HCT116 (cell line): ENCODE data around the gene SUPT6H. TPM values are rescaled to one million over a fixed set of nuclear protein-coding genes. Genes with fewer than 3 reads are reported as not detected.

ENCODE experiments used
- ATAC-seq: fragments of 200-7000 bp; cut with Tn5 transposase; 2 replicates; pipeline ENCODE4 v1.9.1; 2020; ENCODE audit warnings: mild to moderate bottlenecking, moderate library complexity
- BruUV-seq: library from RNA; stranded (reverse); fragments of 400-500 nt; replicated peaks from 2 replicates; lab custom pipeline; 2021; lab: Mats Ljungman, UMichigan
- CTCF ChIA-PET: fragments of 300-600 bp; sonication (Branson Sonifier 250); formaldehyde crosslinking; loops from one replicate; lab custom pipeline; 2021; ENCODE audit warnings: antibody characterized with exemption; lab: Charles Lee
- POLR2A ChIA-PET: fragments of 300-600, 350-600 bp; sonication (Branson Sonifier 250); formaldehyde crosslinking; loops from one replicate; lab custom pipeline; 2021; ENCODE audit warnings: antibody characterized with exemption; lab: Charles Lee
- RAD21 ChIA-PET, 2 experiments: fragments of 300-600 bp; sonication (Branson Sonifier 250); formaldehyde crosslinking; loops; one replicate each; lab custom pipeline; 2023; ENCODE audit warnings: low total read pairs in 2 of 2; ENCODE audit not compliant: uncharacterized antibody in 2 of 2, unreplicated experiment in 2 of 2, low non-redundant PET in 1 of 2; lab: Charles Lee
- DNase-seq: peaks from one replicate; pipeline ENCODE4 v3.0.0-alpha.2; 2010; ENCODE audit warnings: low read depth, low spot score
- H2AFZ ChIP-seq: fragments of 200-600 bp; shearing (Covaris generic), sonication (generic); 2 replicates; pipeline ENCODE4 v1.6.1; 2017; ENCODE audit warnings: low read depth, mixed run types, mixed read lengths, antibody characterized with exemption, low read length; ENCODE audit not compliant: poor library complexity, severe bottlenecking
- H3K27ac ChIP-seq: 2 replicates; pipeline ENCODE4 v1.5.1; 2012; ENCODE audit warnings: low read depth, low read length
- H3K27me3 ChIP-seq: fragments of 200-600 bp; sonication (generic); 2 replicates; pipeline ENCODE4 v1.6.1; 2016; ENCODE audit warnings: mixed run types, low read length, mixed read lengths; ENCODE audit not compliant: insufficient read depth
- H3K36me3 ChIP-seq, 2 experiments: fragments of 200-500 bp in 1 of 2; fragments of 200-600 bp in 1 of 2; sonication (Bioruptor generic) in 1 of 2; sonication (generic) in 1 of 2; 2 replicates each; pipeline versions ENCODE4 v1.5.1 to v1.6.1; 2014 to 2016; ENCODE audit warnings: low read length in 2 of 2, inconsistent platforms in 1 of 2, mixed read lengths in 1 of 2, mixed run types in 1 of 2; ENCODE audit not compliant: insufficient read depth in 2 of 2, control insufficient read depth in 1 of 2
- H3K4me1 ChIP-seq, 2 experiments: fragments of 200-600 bp in 1 of 2; sonication (generic) in 1 of 2; 2 replicates each; pipeline versions ENCODE4 v1.5.1 to v1.6.1; 2012 to 2017; ENCODE audit warnings: low read length in 2 of 2, inconsistent platforms in 1 of 2, mild to moderate bottlenecking in 1 of 2, mixed read lengths in 1 of 2, mixed run types in 1 of 2, moderate library complexity in 1 of 2; ENCODE audit not compliant: insufficient read depth in 2 of 2, control insufficient read depth in 1 of 2
- H3K4me2 ChIP-seq: fragments of 200-600 bp; sonication (generic); 2 replicates; pipeline ENCODE4 v1.6.1; 2017; ENCODE audit warnings: mixed run types, low read length, mixed read lengths
- H3K4me3 ChIP-seq, 2 experiments: fragments of 200-600 bp in 1 of 2; sonication (generic) in 1 of 2; replicated peaks in 1 of 2; 2 replicates each; pipeline ENCODE4 v1.5.1; 2011 to 2016; ENCODE audit warnings: low read length in 2 of 2, control low read depth in 1 of 2, low read depth in 1 of 2, mild to moderate bottlenecking in 1 of 2, mixed read lengths in 1 of 2, mixed run types in 1 of 2
- H3K79me2 ChIP-seq: fragments of 200-600 bp; sonication (generic); 2 replicates; pipeline ENCODE4 v1.6.1; 2017; ENCODE audit warnings: mild to moderate bottlenecking, mixed run types, low read length, moderate library complexity, mixed read lengths; ENCODE audit not compliant: insufficient read depth
- H3K9ac ChIP-seq: fragments of 200-600 bp; sonication (generic); 2 replicates; pipeline ENCODE4 v1.6.1; 2016; ENCODE audit warnings: low read length, mixed read lengths
- H3K9me2 ChIP-seq: fragments of 200-600 bp; sonication (generic), shearing (Covaris generic); 2 replicates; pipeline ENCODE4 v1.6.1; 2017; ENCODE audit warnings: mixed run types, mild to moderate bottlenecking, moderate library complexity; ENCODE audit not compliant: insufficient read depth
- H3K9me3 ChIP-seq, 2 experiments: fragments of 200-500 bp in 1 of 2; fragments of 200-600 bp in 1 of 2; sonication (Bioruptor generic) in 1 of 2; sonication (generic) in 1 of 2; 2 replicates each; pipeline ENCODE4 v1.6.1; 2014 to 2017; ENCODE audit warnings: low read length in 2 of 2, mixed read lengths in 2 of 2, inconsistent platforms in 1 of 2, low read depth in 1 of 2, mild to moderate bottlenecking in 1 of 2, mixed run types in 1 of 2, moderate library complexity in 1 of 2; ENCODE audit not compliant: control insufficient read depth in 1 of 2, insufficient read depth in 1 of 2
- H4K20me1 ChIP-seq: fragments of 200-600 bp; sonication (generic), shearing (Covaris generic); 2 replicates; pipeline ENCODE4 v1.6.1; 2017; ENCODE audit warnings: mixed run types, mild to moderate bottlenecking, moderate library complexity; ENCODE audit not compliant: insufficient read depth
- ATF3 ChIP-seq: IDR thresholded peaks from 2 replicates; pipeline ENCODE4 v1.6.1; 2012
- CBX3 ChIP-seq: IDR thresholded peaks from 2 replicates; pipeline ENCODE4 v1.6.1; 2012; ENCODE audit warnings: low read depth
- CEBPB ChIP-seq: IDR thresholded peaks from 2 replicates; pipeline ENCODE4 v1.6.1; 2012; ENCODE audit warnings: low read depth
- CTCF ChIP-seq, 3 experiments: fragments of 200-600 bp in 1 of 3; sonication (generic) in 1 of 3; IDR thresholded peaks in 2 of 3; conservative IDR thresholded peaks in 1 of 3; 2 replicates each; pipeline ENCODE4 v1.5.1; 2012 to 2017; ENCODE audit warnings: low read depth in 2 of 3, low read length in 2 of 3, antibody characterized with exemption in 1 of 3, borderline replicate concordance in 1 of 3, control low read depth in 1 of 3, mild to moderate bottlenecking in 1 of 3, mixed read lengths in 1 of 3, mixed run types in 1 of 3, moderate library complexity in 1 of 3; ENCODE audit not compliant: insufficient read depth in 1 of 3
- EGR1 ChIP-seq: IDR thresholded peaks from 2 replicates; pipeline ENCODE4 v1.6.1; 2012; ENCODE audit warnings: low read depth
- ELF1 ChIP-seq: IDR thresholded peaks from 2 replicates; pipeline ENCODE4 v1.6.1; 2012; ENCODE audit warnings: low read depth, borderline replicate concordance
- EZH2 ChIP-seq: fragments of 200-600 bp; sonication (generic); IDR thresholded peaks from 2 replicates; pipeline ENCODE4 v1.6.1; 2017; ENCODE audit warnings: antibody characterized with exemption, mixed run types
- EZH2phosphoT487 ChIP-seq: fragments of 200-600 bp; IDR thresholded peaks from 2 replicates; pipeline ENCODE4 v1.6.1; 2018; ENCODE audit warnings: antibody characterized with exemption, borderline replicate concordance
- FOSL1 ChIP-seq: IDR thresholded peaks from 2 replicates; pipeline ENCODE4 v1.6.1; 2012; ENCODE audit warnings: low read depth
- JUND ChIP-seq: IDR thresholded peaks from 2 replicates; pipeline ENCODE4 v1.6.1; 2012
- MAX ChIP-seq: IDR thresholded peaks from 2 replicates; pipeline ENCODE4 v1.6.1; 2012
- POLR2A ChIP-seq: IDR thresholded peaks from 2 replicates; pipeline ENCODE4 v1.7.0; 2011; ENCODE audit warnings: borderline replicate concordance; ENCODE audit not compliant: insufficient read depth, insufficient read length; ENCODE audit errors: extremely low read depth
- POLR2AphosphoS5 ChIP-seq: IDR thresholded peaks from 2 replicates; pipeline ENCODE4 v1.6.1; 2011; ENCODE audit warnings: mild to moderate bottlenecking, low read depth, low read length, moderate library complexity
- SRF ChIP-seq: IDR thresholded peaks from 2 replicates; pipeline ENCODE4 v1.6.1; 2012; ENCODE audit warnings: low read depth
- TCF7L2 ChIP-seq: IDR thresholded peaks from 2 replicates; pipeline ENCODE4 v1.7.0; 2011; ENCODE audit warnings: borderline replicate concordance, inconsistent platforms; ENCODE audit not compliant: insufficient read depth, insufficient read length; ENCODE audit errors: extremely low read depth
- YY1 ChIP-seq: IDR thresholded peaks from 2 replicates; pipeline ENCODE4 v1.6.1; 2011; ENCODE audit warnings: low read length, low read depth, moderate library complexity, mild to moderate bottlenecking; ENCODE audit not compliant: insufficient replicate concordance; ENCODE audit errors: extremely low read depth
- ZBTB33 ChIP-seq: IDR thresholded peaks from 2 replicates; pipeline ENCODE4 v1.6.1; 2011; ENCODE audit warnings: mild to moderate bottlenecking, low read length, moderate library complexity; ENCODE audit not compliant: insufficient replicate concordance; ENCODE audit errors: extremely low read depth
- ZFX ChIP-seq: fragments of 450-650 bp; IDR thresholded peaks from 2 replicates; pipeline ENCODE4 v1.6.1; 2017
- ZNF274 ChIP-seq: fragments of 200-500 bp; sonication (Bioruptor generic); IDR thresholded peaks from 2 replicates; pipeline ENCODE4 v1.6.1; 2014; ENCODE audit warnings: mild to moderate bottlenecking, low read depth, low read length, inconsistent platforms
- intact Hi-C: fragments of 100-400 bp; cut with micrococcal nuclease; formaldehyde crosslinking; loops from 2 replicates; pipeline ENCODE4 v1.10.0; 2022
- total RNA-seq: library from RNA; stranded (reverse); gene quantifications from one replicate; pipeline ENCODE4 v1.2.1, GENCODE V29; 2021; ENCODE audit not compliant: unreplicated experiment

Gene SUPT6H
- total RNA-seq, 1 experiment from 2014 or later: 62.1 TPM

GRCh38 chr17:28615260-28615940 is 46.6 kb upstream of the SUPT6H start:
- H2AFZ ChIP-seq: no peak overlapping the region
- H3K27me3 ChIP-seq: no peaks in the 10 kb centered on the region
- no TSS peak for BruUV-seq
- no peaks in the 10 kb centered on the region for H4K20me1 ChIP-seq
- no peaks in the 10 kb centered on the region for H3K79me2 ChIP-seq
- intact Hi-C loops: no loop called here
- H3K36me3 ChIP-seq: peaks cover 64 to 74% of the 10 kb centered on the region in 2 experiments
- no peaks in the 10 kb centered on the region for H3K9me3 ChIP-seq
- no peaks in the 10 kb centered on the region for H3K4me1 ChIP-seq
- TF ChIP-seq CTCF (IDR thresholded peaks at IDR 0.05 in 2 of 3, conservative IDR thresholded peaks at IDR 0.05 in 1 of 3; ENCODE audit: borderline replicate concordance in 1 of 3, insufficient read depth in 1 of 3, low read depth in 2 of 3, low read length in 2 of 3) (no peak), EZH2phosphoT487 (no peak), TCF7L2 (no peak), ELF1 (no peak), JUND (no peak), ZFX (no peak), YY1 (no peak), ZBTB33 (no peak), SRF (no peak), CBX3 (no peak), FOSL1 (no peak), POLR2AphosphoS5 (no peak), CEBPB (no peak), POLR2A (no peak), MAX (no peak), EZH2 (no peak), ZNF274 (no peak), EGR1 (no peak), ATF3 (no peak)
- TF ChIP-seq, all 23 proteins: peak for 0
- ChIA-PET CTCF (no interaction called here), RAD21 (no interaction called here), POLR2A (no interaction called here)
- Histone ChIP-seq H3K4me3 (no peak overlapping the region), H3K4me2 (no peak overlapping the region), H3K27ac (no peak overlapping the region), H3K9ac (no peak overlapping the region), H3K9me2 (no peaks in the 10 kb centered on the region)
- no peak for ATAC-seq
- no peak for DNase-seq
